GM23248 (cell line): ENCODE results near the gene MTHFD1.

ENCODE experiments used
- EZH2 ChIP-seq: fragments of 200-600 bp; sonication (generic); IDR thresholded peaks from 2 replicates; pipeline ENCODE4 v1.6.1; 2018; ENCODE audit warnings: antibody characterized with exemption, mild to moderate bottlenecking; ENCODE audit not compliant: insufficient read depth, poor library complexity, severe bottlenecking
- EZH2phosphoT487 ChIP-seq: fragments of 200-600 bp; sonication (generic); IDR thresholded peaks from 2 replicates; pipeline ENCODE4 v1.6.1; 2018; ENCODE audit warnings: antibody characterized with exemption, moderate library complexity, mild to moderate bottlenecking, low read depth; ENCODE audit not compliant: insufficient read depth

GRCh38 chr14:64509036-64509435 lies 120.9 kb downstream of the MTHFD1 start:
- TF ChIP-seq EZH2phosphoT487, result no peak
- TF ChIP-seq EZH2, result no peak
